Astrocyte (in vitro differentiated cells and primary cell): ENCODE data around the gene PUSL1.

Experiments used
- EZH2 ChIP-seq: IDR thresholded peaks from 2 replicates; pipeline ENCODE4 v1.6.1; 2012; ENCODE audit warnings: mild to moderate bottlenecking, low read length, inconsistent platforms; ENCODE audit not compliant: insufficient read depth
- TF ChIP-seq, protein P1 (sequence below): IDR thresholded peaks from 2 replicates; pipeline ENCODE4 v1.5.1; 2011; ENCODE audit warnings: low read depth, mild to moderate bottlenecking, inconsistent platforms, low read length, moderate library complexity; ENCODE audit not compliant: insufficient read depth

DNA sequence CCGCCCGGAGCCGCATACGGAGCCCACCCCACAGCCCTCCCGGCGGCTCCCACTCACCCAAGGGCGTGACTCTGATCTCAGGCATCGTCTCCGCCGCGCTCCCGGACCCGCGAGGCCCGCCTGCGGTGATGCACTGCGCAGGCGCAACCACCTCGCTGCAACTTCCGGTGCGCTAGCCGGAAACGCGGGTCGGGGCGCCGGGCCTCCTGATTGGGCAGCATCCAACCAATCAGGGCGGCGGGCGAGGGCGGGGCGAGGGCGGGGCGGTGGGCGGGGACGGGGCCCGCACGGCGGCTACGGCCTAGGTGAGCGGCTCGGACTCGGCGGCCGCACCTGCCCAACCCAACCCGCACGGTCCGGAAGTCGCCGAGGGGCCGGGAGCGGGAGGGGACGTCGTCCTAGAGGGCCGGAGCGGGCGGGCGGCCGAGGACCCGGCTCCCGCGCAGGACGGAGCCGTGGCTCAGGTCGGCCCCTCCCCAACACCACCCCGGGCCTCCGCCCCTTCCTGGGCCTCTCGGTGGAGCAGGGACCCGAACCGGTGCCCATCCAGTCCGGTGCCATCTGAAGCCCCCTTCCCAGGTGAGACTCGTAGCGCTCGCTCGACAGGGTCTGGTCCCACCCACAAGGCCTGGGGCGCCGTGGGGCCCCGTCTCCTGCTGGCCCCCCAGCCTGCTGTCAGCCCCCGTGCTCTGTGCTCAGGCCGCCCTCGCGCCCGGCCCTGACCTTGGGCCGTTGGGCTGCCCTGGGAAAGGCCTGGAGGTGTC lies 16.3 kb downstream of the PUSL1 start, which contains the start of the genes CPTP and INTS11:
- TF ChIP-seq, protein P1, sequence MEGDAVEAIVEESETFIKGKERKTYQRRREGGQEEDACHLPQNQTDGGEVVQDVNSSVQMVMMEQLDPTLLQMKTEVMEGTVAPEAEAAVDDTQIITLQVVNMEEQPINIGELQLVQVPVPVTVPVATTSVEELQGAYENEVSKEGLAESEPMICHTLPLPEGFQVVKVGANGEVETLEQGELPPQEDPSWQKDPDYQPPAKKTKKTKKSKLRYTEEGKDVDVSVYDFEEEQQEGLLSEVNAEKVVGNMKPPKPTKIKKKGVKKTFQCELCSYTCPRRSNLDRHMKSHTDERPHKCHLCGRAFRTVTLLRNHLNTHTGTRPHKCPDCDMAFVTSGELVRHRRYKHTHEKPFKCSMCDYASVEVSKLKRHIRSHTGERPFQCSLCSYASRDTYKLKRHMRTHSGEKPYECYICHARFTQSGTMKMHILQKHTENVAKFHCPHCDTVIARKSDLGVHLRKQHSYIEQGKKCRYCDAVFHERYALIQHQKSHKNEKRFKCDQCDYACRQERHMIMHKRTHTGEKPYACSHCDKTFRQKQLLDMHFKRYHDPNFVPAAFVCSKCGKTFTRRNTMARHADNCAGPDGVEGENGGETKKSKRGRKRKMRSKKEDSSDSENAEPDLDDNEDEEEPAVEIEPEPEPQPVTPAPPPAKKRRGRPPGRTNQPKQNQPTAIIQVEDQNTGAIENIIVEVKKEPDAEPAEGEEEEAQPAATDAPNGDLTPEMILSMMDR: no peak
- TF ChIP-seq EZH2: no peak
